Measurements from ENCODE around the gene ACOD1. TPM values are rescaled to one million over a fixed set of nuclear protein-coding genes. Genes with fewer than 3 reads are reported as not detected.

ACOD1 gene
- total and polyA plus RNA-seq, 10 of the 15 experiments (the other 5 are each of a cell fraction or from before 2014, with no cell fraction given): not detected

DNA sequence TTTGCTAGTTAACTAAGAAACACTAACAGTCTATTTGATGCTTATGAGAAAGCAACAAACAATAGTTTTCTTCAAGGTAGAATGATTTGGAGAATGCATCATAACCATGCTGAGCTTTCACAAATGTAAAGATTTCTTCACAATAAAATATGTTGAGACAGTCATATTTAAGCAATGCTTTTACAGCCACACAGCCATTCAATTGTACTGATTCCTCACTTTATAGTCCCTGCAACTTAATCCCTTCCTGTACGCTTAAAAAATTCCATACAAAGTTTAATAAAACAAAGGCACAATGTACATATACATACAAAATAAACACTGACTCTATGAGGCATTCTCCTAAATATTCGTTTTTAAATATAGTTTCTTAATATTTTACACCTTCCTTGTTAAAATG, 4.7 kb upstream of the ACOD1 start:
- H3K79me2 ChIP-seq (ENCODE audit: control insufficient read depth, insufficient read depth, low read length): no peaks in the 10 kb centered on the region
- no peak for FAIRE-seq
- no peaks in the 10 kb centered on the region for H3K4me1 ChIP-seq (ENCODE audit: control insufficient read depth, insufficient read depth, low read length)
- ChIA-PET CTCF (no interaction called here), RAD21 (ENCODE audit: unreplicated experiment) (no interaction called here), SMC1A (ENCODE audit: uncharacterized antibody, unreplicated experiment) (no interaction called here), POLR2A (no interaction called here)
- DNase-seq (ENCODE audit: low read depth, low spot score): no peak
- H3K4me2 ChIP-seq (ENCODE audit: control insufficient read depth, insufficient read depth): no peak overlapping the region
- no peak for TF ChIP-seq KAT2A (conservative IDR thresholded peaks at IDR 0.05; ENCODE audit: control insufficient read depth, low read depth, low read length)
- TF ChIP-seq SMAD5 (IDR thresholded peaks at IDR 0.05; ENCODE audit: low read depth): no peak
- no peak for TF ChIP-seq CHD4 (IDR thresholded peaks at IDR 0.05)
- no peak for TF ChIP-seq DPF2 (IDR thresholded peaks at IDR 0.05)
- no peak for TF ChIP-seq BMI1 (IDR thresholded peaks at IDR 0.05; ENCODE audit: borderline replicate concordance)
- TF ChIP-seq, protein P1, sequence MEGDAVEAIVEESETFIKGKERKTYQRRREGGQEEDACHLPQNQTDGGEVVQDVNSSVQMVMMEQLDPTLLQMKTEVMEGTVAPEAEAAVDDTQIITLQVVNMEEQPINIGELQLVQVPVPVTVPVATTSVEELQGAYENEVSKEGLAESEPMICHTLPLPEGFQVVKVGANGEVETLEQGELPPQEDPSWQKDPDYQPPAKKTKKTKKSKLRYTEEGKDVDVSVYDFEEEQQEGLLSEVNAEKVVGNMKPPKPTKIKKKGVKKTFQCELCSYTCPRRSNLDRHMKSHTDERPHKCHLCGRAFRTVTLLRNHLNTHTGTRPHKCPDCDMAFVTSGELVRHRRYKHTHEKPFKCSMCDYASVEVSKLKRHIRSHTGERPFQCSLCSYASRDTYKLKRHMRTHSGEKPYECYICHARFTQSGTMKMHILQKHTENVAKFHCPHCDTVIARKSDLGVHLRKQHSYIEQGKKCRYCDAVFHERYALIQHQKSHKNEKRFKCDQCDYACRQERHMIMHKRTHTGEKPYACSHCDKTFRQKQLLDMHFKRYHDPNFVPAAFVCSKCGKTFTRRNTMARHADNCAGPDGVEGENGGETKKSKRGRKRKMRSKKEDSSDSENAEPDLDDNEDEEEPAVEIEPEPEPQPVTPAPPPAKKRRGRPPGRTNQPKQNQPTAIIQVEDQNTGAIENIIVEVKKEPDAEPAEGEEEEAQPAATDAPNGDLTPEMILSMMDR (IDR thresholded peaks at IDR 0.05 in 2 of 3, conservative IDR thresholded peaks at IDR 0.05 in 1 of 3; ENCODE audit: control insufficient read depth in 2 of 3, extremely low read depth in 1 of 3, insufficient read depth in 1 of 3, low read depth in 3 of 3, low read length in 3 of 3): no peak
- TF ChIP-seq WRNIP1 (IDR thresholded peaks at IDR 0.05; ENCODE audit: borderline replicate concordance, low read depth, low read length): no peak
- TF ChIP-seq ZNF274 (IDR thresholded peaks at IDR 0.05; ENCODE audit: insufficient read depth, insufficient read length): no peak
- no peak for TF ChIP-seq SMAD1 (IDR thresholded peaks at IDR 0.05; ENCODE audit: low read depth, partially characterized antibody)
- TF ChIP-seq ZBED1 (IDR thresholded peaks at IDR 0.05; ENCODE audit: borderline replicate concordance): no peak
- TF ChIP-seq IKZF2 (IDR thresholded peaks at IDR 0.05): no peak
- no peaks in the 10 kb centered on the region for H3K27me3 ChIP-seq (replicated peaks in 1 of 2; ENCODE audit: control insufficient read depth in 2 of 2, insufficient read depth in 2 of 2, low read length in 1 of 2)
- no peaks in the 10 kb centered on the region for H3K9me3 ChIP-seq (replicated peaks; ENCODE audit: control insufficient read depth, insufficient read depth, low read length)
- in situ Hi-C loops (cut with MboI): no loop called here
- no peaks in the 10 kb centered on the region for H4K20me1 ChIP-seq (ENCODE audit: control insufficient read depth, insufficient read depth)
- 46% methylated on average over 2 of the region's 2 CpGs for WGBS (ENCODE audit: insufficient coverage, insufficient replicate concordance, low lambda C conversion rate, missing lambda C conversion rate)
- no TSS peak for BruUV-seq (replicated peaks)
- H3K9ac ChIP-seq (ENCODE audit: control insufficient read depth, insufficient read depth, low read length): no peak overlapping the region
- ATAC-seq: no peak
- intact Hi-C loops (cut with micrococcal nuclease; ENCODE audit: unreplicated experiment): no loop called here
- no peaks in the 10 kb centered on the region for H3K36me3 ChIP-seq (ENCODE audit: control insufficient read depth in 2 of 2, insufficient read depth in 2 of 2, low read length in 1 of 2)
- H3K4me3 ChIP-seq: no peak overlapping the region
- H3K27ac ChIP-seq (ENCODE audit: control insufficient read depth, insufficient read depth): no peak overlapping the region
- no peak overlapping the region for H2AFZ ChIP-seq (ENCODE audit: control insufficient read depth, low read depth, low read length)

Measured in GM12878 (cell line).